ENCODE results near the gene MACO1.
"Not testable (repeated sequence)": the region's sequence is repeated elsewhere in the genome, so short reads cannot be mapped to it uniquely, and the experiment has no call there.

DNA sequence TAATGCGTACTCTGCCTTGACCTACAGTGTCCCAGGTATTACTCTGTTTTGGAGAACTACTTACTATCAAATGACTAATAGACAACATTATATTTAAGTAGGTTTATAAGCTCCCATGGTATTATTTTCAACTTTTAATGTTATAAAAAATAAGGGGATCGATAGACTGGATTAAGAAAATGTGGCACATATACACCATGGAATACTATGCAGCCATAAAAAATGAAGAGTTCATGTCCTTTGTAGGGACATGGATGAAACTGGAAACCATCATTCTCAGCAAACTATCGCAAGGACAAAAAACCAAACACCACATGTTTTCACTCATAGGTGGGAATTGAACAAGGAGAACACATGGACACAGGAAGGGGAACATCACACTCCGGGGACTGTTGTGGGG, 30.1 kb downstream of the MACO1 start:
- not testable (repeated sequence) for TF ChIP-seq POLR2AphosphoS5, POLR2A (IDR thresholded peaks at IDR 0.05)
- TF ChIP-seq, protein P1, sequence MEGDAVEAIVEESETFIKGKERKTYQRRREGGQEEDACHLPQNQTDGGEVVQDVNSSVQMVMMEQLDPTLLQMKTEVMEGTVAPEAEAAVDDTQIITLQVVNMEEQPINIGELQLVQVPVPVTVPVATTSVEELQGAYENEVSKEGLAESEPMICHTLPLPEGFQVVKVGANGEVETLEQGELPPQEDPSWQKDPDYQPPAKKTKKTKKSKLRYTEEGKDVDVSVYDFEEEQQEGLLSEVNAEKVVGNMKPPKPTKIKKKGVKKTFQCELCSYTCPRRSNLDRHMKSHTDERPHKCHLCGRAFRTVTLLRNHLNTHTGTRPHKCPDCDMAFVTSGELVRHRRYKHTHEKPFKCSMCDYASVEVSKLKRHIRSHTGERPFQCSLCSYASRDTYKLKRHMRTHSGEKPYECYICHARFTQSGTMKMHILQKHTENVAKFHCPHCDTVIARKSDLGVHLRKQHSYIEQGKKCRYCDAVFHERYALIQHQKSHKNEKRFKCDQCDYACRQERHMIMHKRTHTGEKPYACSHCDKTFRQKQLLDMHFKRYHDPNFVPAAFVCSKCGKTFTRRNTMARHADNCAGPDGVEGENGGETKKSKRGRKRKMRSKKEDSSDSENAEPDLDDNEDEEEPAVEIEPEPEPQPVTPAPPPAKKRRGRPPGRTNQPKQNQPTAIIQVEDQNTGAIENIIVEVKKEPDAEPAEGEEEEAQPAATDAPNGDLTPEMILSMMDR (IDR thresholded peaks at IDR 0.05) = not testable (repeated sequence)

Measured in upper lobe of left lung (tissue), 4 donors.